Common myeloid progenitor, CD34-positive (primary cell): ENCODE results near the gene BAIAP2L1.
"Not testable (repeated sequence)": the region's sequence is repeated elsewhere in the genome, so short reads cannot be mapped to it uniquely, and the experiment has no call there.

Experiments
- CTCF ChIA-PET: fragments of 350-600 bp; sonication (Branson Sonifier 250); formaldehyde crosslinking; loops from one replicate; lab custom pipeline; 2021; ENCODE audit warnings: antibody characterized with exemption; lab: Charles Lee
- POLR2A ChIA-PET: fragments of 350-600 bp; sonication (Branson Sonifier 250); formaldehyde crosslinking; loops from one replicate; lab custom pipeline; 2021; ENCODE audit warnings: antibody characterized with exemption; lab: Charles Lee
- DNase-seq, 3 donors: peaks; one replicate each; pipeline versions ENCODE4 v3.0.0 to v3.0.0-alpha.2; 2013
- H3K27ac ChIP-seq, 2 experiments: 1 replicate in 1 of 2; 2 replicates in 1 of 2; pipeline ENCODE4 v1.7.0; 2013; ENCODE audit warnings: inconsistent platforms in 2 of 2, low read length in 2 of 2, mild to moderate bottlenecking in 2 of 2, low read depth in 1 of 2, moderate library complexity in 1 of 2; ENCODE audit not compliant: severe bottlenecking in 2 of 2, insufficient read depth in 1 of 2, poor library complexity in 1 of 2
- H3K27me3 ChIP-seq, 5 experiments: replicated peaks in 2 of 5; 1 replicate in 3 of 5; 2 replicates in 2 of 5; pipeline versions ENCODE4 v1.6.1 to v1.7.0; 2013; ENCODE audit warnings: low read length in 4 of 5, mild to moderate bottlenecking in 2 of 5, moderate library complexity in 2 of 5, inconsistent platforms in 1 of 5; ENCODE audit not compliant: insufficient read depth in 5 of 5, control insufficient read depth in 4 of 5
- H3K36me3 ChIP-seq, 4 experiments: 1 replicate in 2 of 4; 2 replicates in 2 of 4; pipeline versions ENCODE4 v1.6.1 to v1.7.0; 2013; ENCODE audit warnings: low read length in 3 of 4, control low read depth in 1 of 4, mild to moderate bottlenecking in 1 of 4; ENCODE audit not compliant: control insufficient read depth in 4 of 4, insufficient read depth in 4 of 4
- H3K4me1 ChIP-seq, 4 experiments: 1 replicate in 3 of 4; 2 replicates in 1 of 4; pipeline versions ENCODE4 v1.6.1 to v1.7.1; 2013; ENCODE audit warnings: low read length in 3 of 4, mild to moderate bottlenecking in 3 of 4, control low read depth in 1 of 4, inconsistent platforms in 1 of 4, moderate library complexity in 1 of 4; ENCODE audit not compliant: control insufficient read depth in 4 of 4, insufficient read depth in 4 of 4; ENCODE audit errors: control extremely low read depth in 1 of 4
- H3K4me3 ChIP-seq, 7 experiments: 1 replicate in 4 of 7; 2 replicates in 3 of 7; pipeline versions ENCODE4 v1.5.1 to v1.7.0; 2013; ENCODE audit warnings: mild to moderate bottlenecking in 7 of 7, low read length in 6 of 7, moderate library complexity in 6 of 7, inconsistent platforms in 2 of 7, low read depth in 2 of 7, control low read depth in 1 of 7; ENCODE audit not compliant: insufficient read depth in 4 of 7, control insufficient read depth in 1 of 7; ENCODE audit errors: extremely low read depth in 1 of 7
- H3K9me3 ChIP-seq, 5 experiments: 1 replicate in 4 of 5; 2 replicates in 1 of 5; pipeline versions ENCODE4 v1.6.1 to v1.7.1; 2013; ENCODE audit warnings: low read length in 4 of 5, mild to moderate bottlenecking in 2 of 5, inconsistent platforms in 1 of 5, low read depth in 1 of 5, moderate library complexity in 1 of 5; ENCODE audit not compliant: control insufficient read depth in 4 of 5, insufficient read depth in 2 of 5; ENCODE audit errors: control extremely low read depth in 1 of 5
- WGBS: methylation state at CpG from one replicate; pipeline ENCODE4 v1.1.5; 2013; ENCODE audit not compliant: insufficient coverage; 5-methylcytosine and 5-hydroxymethylcytosine counted together

Gene BAIAP2L1

DNA sequence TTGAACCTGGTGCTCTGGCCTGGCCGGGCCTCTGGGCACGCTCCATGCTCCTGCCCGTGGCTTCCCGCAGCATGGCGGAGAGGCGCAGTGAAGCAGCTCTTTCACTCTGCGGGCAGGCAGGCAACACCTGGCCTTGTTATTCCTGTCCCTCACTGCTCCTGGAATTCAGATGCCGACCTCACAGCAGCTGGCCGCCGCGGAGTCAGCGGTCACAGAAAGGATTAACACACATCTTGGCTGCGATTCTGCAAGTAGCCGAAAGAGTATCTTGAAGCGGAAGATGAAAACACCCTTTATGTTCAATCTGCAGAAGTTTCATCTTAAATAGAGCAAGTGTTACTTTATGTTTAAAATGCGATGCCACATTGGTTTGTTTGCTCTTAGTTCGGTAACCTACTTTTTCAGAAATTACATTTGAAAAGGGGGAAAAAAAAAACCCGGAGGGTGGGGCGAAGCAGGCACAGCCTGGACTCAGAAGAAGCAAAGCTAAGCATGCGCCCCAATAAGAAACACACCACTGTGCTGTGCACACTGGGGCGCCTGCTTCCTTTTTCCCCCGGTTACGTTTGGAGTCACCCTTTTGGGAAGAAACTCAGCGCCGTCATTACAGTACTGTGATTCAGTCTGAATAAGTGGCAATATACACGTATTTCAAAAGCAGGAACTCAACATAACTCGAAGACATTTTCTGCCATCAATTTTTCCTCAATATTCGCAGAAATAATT lies 77.1 kb downstream of the BAIAP2L1 start:
- peaks cover 4 to 17% (median 12%) of the 10 kb centered on the region in 5 experiments for H3K27me3 ChIP-seq
- peak overlapping the region in 1 of 7 experiments; percentile 15 for H3K4me3 ChIP-seq
- no peaks in the 10 kb centered on the region for H3K36me3 ChIP-seq
- H3K4me1 ChIP-seq = no peaks in the 10 kb centered on the region
- H3K27ac ChIP-seq = no peak overlapping the region
- 57% methylated on average over 24 of the region's 28 CpGs for WGBS
- ChIA-PET POLR2A (interaction anchor here (0.6 kb wide), 1 partner anchor 118 kb away, joined by 3 read pairs; no protein-coding TSS in a partner anchor), CTCF (no interaction called here)
- DNase-seq = no peak
- H3K9me3 ChIP-seq = no peaks in the 10 kb centered on the region

DNA sequence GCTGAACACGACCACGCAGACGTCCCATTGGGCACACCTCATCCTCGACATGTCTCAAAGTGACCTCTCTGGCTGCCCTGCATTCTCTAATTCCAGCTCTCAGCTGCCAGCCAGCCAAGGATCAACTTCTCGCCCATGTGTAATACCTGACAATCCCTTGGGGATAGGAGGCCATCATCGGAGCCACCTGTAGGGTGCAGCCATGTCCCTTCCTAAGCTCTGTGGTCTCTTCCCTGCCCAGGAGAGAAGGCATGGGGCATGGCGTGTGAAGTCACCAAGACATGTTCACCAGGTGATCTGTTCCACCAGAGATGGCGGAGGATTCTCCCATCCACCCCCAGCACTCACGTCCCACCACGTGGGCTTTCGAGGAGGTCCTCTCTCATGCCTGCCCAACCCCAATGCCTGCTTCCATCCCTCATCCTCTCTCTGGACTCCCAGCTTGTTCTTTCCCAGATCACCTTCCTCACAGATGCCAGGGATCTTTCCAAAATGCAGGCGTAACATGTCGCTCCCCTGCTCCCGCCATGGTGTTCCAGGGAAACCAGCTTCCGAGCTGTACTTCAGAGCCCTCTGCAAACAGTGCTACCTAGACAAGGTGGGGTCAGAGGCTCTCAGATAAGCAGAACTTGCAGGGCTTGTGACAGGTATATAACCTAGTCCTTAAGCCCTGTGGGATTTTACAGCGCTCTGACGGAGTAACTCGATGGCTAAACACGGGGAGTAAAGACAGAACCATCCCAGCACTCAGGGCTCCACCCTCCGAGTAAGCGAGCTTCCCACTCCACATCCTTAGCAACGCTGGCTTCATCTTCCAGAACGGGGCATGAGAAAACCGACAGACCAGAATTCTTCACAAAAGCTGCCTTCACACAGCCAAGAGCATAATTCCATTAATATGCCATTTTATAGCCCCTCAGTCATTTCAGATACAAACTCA lies 78.3 kb downstream of the BAIAP2L1 start:
- no peaks in the 10 kb centered on the region for H3K9me3 ChIP-seq
- ChIA-PET POLR2A (no interaction called here), CTCF (no interaction called here)
- DNase-seq = no peak
- H3K4me3 ChIP-seq = no peak overlapping the region
- H3K4me1 ChIP-seq = no peaks in the 10 kb centered on the region
- peaks cover 4 to 17% (median 12%) of the 10 kb centered on the region in 5 experiments for H3K27me3 ChIP-seq
- 87% methylated on average over 21 of the region's 24 CpGs for WGBS
- H3K36me3 ChIP-seq = no peaks in the 10 kb centered on the region
- H3K27ac ChIP-seq = no peak overlapping the region

DNA sequence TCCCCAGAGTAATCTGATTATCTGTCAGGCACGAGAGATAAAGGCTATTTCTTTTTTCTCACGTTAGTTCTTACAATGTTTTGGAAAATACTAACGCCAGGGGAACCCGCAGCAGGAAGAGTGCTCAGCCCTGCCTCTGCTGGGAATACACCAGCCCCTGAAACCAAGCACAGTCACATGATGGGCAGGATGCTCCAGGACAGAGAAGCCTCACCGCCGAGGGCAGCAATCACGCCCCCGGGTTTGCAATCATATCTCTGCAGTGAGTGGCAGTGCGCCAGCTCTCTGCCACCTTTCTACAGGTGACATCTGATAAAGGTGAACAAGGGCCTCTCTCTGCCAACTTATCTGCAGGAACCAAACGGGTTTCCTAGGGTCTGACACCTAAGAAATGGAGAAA lies 79.6 kb downstream of the BAIAP2L1 start:
- Histone ChIP-seq H3K9me3 (no peaks in the 10 kb centered on the region), H3K4me3 (no peak overlapping the region), H3K27ac (no peak overlapping the region), H3K4me1 (no peaks in the 10 kb centered on the region), H3K36me3 (no peaks in the 10 kb centered on the region), H3K27me3 (peaks cover 4 to 17% (median 12%) of the 10 kb centered on the region in 5 experiments)
- ChIA-PET CTCF (interaction anchor here (0.6 kb wide), 1 partner anchor 101 kb away, joined by 3 read pairs; no protein-coding TSS in a partner anchor), POLR2A (no interaction called here)
- no peak for DNase-seq
- 94% methylated on average over 10 of the region's 10 CpGs for WGBS

- no peaks in the 10 kb centered on the region for H3K9me3 ChIP-seq
- no peaks in the 10 kb centered on the region for H3K36me3 ChIP-seq
- peaks cover under 1 to 17% (median 12%) of the 10 kb centered on the region in 5 experiments for H3K27me3 ChIP-seq
- POLR2A ChIA-PET = no interaction called here
- DNase-seq = no peak
- H3K4me1 ChIP-seq = no peaks in the 10 kb centered on the region
- no peak overlapping the region for H3K4me3 ChIP-seq
- CTCF ChIA-PET = no interaction called here
- H3K27ac ChIP-seq = no peak overlapping the region
- WGBS = 98% methylated on average over 8 of the region's 9 CpGs
Observed at GRCh38 chr7:98319176-98319575, 81.7 kb downstream of the BAIAP2L1 start.

GRCh38 chr7:98317366-98318040 lies 83.4 kb downstream of the BAIAP2L1 start:
- H3K27me3 ChIP-seq = peaks cover 0 to 6% (median 2%) of the 10 kb centered on the region in 5 experiments
- no peaks in the 10 kb centered on the region for H3K9me3 ChIP-seq
- no peak for DNase-seq
- WGBS = 98% methylated on average over 10 of the region's 14 CpGs
- ChIA-PET CTCF (no interaction called here), POLR2A (no interaction called here)
- H3K27ac ChIP-seq = no peak overlapping the region
- no peaks in the 10 kb centered on the region for H3K4me1 ChIP-seq
- H3K4me3 ChIP-seq = no peak overlapping the region
- H3K36me3 ChIP-seq = no peaks in the 10 kb centered on the region

DNA sequence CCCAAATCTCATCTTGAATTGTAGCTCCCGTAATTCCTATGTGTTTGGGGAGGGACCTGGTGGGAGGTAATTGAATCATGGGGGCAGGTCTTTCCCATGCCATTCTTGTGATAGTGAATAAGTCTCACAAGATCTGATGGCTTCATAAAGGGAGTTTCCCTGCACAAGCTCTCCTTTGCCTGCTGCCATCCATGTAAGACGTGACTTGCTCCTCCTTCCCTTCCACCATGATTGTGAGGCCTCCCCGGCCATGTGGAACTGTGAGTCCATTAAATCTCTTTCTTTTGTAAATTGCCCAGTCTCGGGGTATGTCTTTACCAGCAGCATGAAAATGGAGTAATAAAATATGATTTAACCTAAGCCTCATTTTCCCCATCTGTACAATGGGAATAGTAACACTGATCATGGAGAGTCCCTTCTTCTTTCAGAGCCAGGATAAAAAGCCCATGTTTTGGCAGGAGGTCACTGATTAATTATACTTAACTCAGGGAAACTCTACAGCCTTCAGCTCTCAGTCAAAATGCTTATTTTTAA lies 84.8 kb downstream of the BAIAP2L1 start:
- H3K4me1 ChIP-seq, CTCF ChIA-PET, POLR2A ChIA-PET, H3K9me3 ChIP-seq, H3K27me3 ChIP-seq, H3K27ac ChIP-seq, H3K4me3 ChIP-seq, H3K36me3 ChIP-seq, DNase-seq: not testable (repeated sequence)
- 92% methylated on average over 2 of the region's 4 CpGs for WGBS
